ENCODE measurements around the gene RALGAPB. TPM values are rescaled to one million over a fixed set of nuclear protein-coding genes. Genes with fewer than 3 reads are reported as not detected.
A peak's percentile ranks its signal among the peaks of the same experiment; 100 is the strongest.

Gene RALGAPB
- total and polyA plus RNA-seq, 9 donors = 16.4 to 23.6 (median 18.1) TPM

- Histone ChIP-seq H3K36me3 (ENCODE audit: control insufficient read depth, insufficient read depth, low read length) (peaks cover 35% of the 10 kb centered on the region), H3K4me1 (ENCODE audit: control insufficient read depth, insufficient read depth, low read length) (no peaks in the 10 kb centered on the region), H3K9me3 (replicated peaks; ENCODE audit: control insufficient read depth, low read depth, low read length) (peaks cover 4% of the 10 kb centered on the region), H3K27me3 (ENCODE audit: control insufficient read depth, insufficient read depth, low read length) (no peaks in the 10 kb centered on the region), H3K27ac (ENCODE audit: low read length) (no peak overlapping the region), H3K4me3 (ENCODE audit: low read length) (no peak overlapping the region)
- WGBS (ENCODE audit: insufficient coverage) = no CpG with 5 or more reads among the region's 3 CpGs
- DNase-seq = no peak
Measured at GRCh38 chr20:38558596-38559360, 86.1 kb downstream of the RALGAPB start.

DNA sequence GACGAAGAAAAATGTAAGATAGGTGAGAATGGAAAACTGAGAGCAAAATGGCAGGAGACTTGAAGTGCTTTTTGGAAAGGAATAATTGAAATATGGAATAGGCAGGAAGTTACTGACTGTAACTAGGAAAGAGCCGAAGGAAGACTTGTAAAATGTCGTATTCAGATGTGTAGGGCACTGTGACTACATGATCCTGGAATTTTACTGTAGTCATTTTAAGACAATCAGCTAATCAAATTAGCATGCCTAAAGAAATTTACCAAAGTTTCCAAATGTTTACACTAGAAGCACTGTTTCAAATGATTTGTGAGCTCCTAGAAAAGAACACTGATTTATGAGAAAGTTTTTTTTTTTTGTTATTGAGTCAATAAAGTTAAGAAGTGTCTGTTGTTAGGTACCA, 87.1 kb downstream of the RALGAPB start:
- Histone ChIP-seq H3K4me3 (ENCODE audit: low read length) (no peak overlapping the region), H3K4me1 (ENCODE audit: control insufficient read depth, insufficient read depth, low read length) (no peaks in the 10 kb centered on the region), H3K27me3 (ENCODE audit: control insufficient read depth, insufficient read depth, low read length) (no peaks in the 10 kb centered on the region), H3K36me3 (ENCODE audit: control insufficient read depth, insufficient read depth, low read length) (peaks cover 33% of the 10 kb centered on the region), H3K9me3 (replicated peaks; ENCODE audit: control insufficient read depth, low read depth, low read length) (peaks cover 4% of the 10 kb centered on the region), H3K27ac (ENCODE audit: low read length) (no peak overlapping the region)
- no peak for DNase-seq
- WGBS (ENCODE audit: insufficient coverage) = no CpG with 5 or more reads among the region's 3 CpGs

DNA sequence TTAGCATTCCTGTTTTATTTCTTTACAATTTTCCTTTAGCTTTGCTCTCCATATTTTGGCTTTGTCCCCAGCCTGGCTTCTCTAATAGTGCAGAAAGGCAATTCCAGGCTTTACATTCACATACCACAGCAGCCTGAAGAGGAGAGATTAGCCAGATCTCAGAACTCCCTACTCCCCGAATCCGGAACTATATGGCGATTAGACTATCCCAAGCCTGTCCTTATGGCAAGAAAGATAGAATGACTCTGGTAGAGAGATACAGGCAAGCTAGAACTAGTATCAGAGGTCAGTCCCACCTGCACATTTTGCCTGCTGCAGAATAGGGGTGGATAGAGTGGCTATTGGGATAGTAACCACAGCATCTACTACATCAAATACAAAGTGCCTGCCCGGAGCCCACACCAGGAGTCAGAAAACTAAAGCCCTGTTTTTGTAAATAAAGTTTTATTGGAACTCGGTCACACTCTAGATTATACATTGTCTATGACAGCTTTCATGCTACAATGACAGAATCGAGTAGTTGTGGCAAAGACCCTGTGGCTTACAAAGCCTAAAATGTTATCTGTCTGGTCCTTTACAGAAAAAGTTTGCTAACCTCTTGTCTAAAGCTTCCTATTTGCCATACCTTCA, 91.3 kb downstream of the RALGAPB start:
- H3K4me1 ChIP-seq (ENCODE audit: control insufficient read depth, insufficient read depth, low read length) = no peaks in the 10 kb centered on the region
- no peaks in the 10 kb centered on the region for H3K9me3 ChIP-seq (replicated peaks; ENCODE audit: control insufficient read depth, low read depth, low read length)
- peaks cover 26% of the 10 kb centered on the region for H3K36me3 ChIP-seq (ENCODE audit: control insufficient read depth, insufficient read depth, low read length)
- H3K27ac ChIP-seq (ENCODE audit: low read length) = no peak overlapping the region
- no peaks in the 10 kb centered on the region for H3K27me3 ChIP-seq (ENCODE audit: control insufficient read depth, insufficient read depth, low read length)
- no peak overlapping the region for H3K4me3 ChIP-seq (ENCODE audit: low read length)
- WGBS (ENCODE audit: insufficient coverage) = no CpG with 5 or more reads among the region's 6 CpGs
- DNase-seq = no peak

DNA sequence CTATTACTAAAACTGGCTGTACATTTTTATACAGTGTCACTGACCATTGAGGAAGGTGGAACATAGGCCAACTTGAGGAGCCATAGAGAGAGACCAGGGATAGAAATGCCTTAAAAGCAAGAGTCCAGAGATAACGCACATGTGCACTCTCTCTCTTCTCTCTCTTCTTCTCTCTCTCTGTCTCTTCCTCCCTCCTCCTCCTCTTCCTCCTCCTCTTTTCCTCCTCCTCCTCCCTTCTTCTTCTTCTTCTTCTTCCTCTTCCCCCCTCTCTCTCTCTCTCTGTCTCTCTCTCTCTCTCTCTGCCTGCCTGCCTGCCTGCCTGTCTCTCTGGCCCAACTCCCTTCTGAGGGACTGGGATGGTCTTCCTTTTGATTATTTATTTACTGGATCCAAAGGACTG, 92.0 kb downstream of the RALGAPB start:
- Histone ChIP-seq H3K4me3 (ENCODE audit: low read length) (no peak overlapping the region), H3K27me3 (ENCODE audit: control insufficient read depth, insufficient read depth, low read length) (no peaks in the 10 kb centered on the region), H3K4me1 (ENCODE audit: control insufficient read depth, insufficient read depth, low read length) (no peaks in the 10 kb centered on the region), H3K9me3 (replicated peaks; ENCODE audit: control insufficient read depth, low read depth, low read length) (no peaks in the 10 kb centered on the region), H3K27ac (ENCODE audit: low read length) (no peak overlapping the region), H3K36me3 (ENCODE audit: control insufficient read depth, insufficient read depth, low read length) (peaks cover 28% of the 10 kb centered on the region)
- DNase-seq = no peak
- WGBS (ENCODE audit: insufficient coverage) = 100% methylated on average over 1 of the region's 1 CpG

- no peak for DNase-seq
- Histone ChIP-seq H3K4me1 (ENCODE audit: control insufficient read depth, insufficient read depth, low read length) (no peaks in the 10 kb centered on the region), H3K27ac (ENCODE audit: low read length) (no peak overlapping the region), H3K27me3 (ENCODE audit: control insufficient read depth, insufficient read depth, low read length) (no peaks in the 10 kb centered on the region), H3K36me3 (ENCODE audit: control insufficient read depth, insufficient read depth, low read length) (peaks cover 32% of the 10 kb centered on the region), H3K9me3 (replicated peaks; ENCODE audit: control insufficient read depth, low read depth, low read length) (no peaks in the 10 kb centered on the region), H3K4me3 (ENCODE audit: low read length) (no peak overlapping the region)
- 92% methylated on average over 2 of the region's 6 CpGs for WGBS (ENCODE audit: insufficient coverage)
Measured at GRCh38 chr20:38566036-38566598, 93.5 kb downstream of the RALGAPB start.

GRCh38 chr20:38569747-38570525, 97.3 kb downstream of the RALGAPB start:
- Histone ChIP-seq H3K27me3 (ENCODE audit: control insufficient read depth, insufficient read depth, low read length) (no peaks in the 10 kb centered on the region), H3K4me1 (ENCODE audit: control insufficient read depth, insufficient read depth, low read length) (peaks cover 8% of the 10 kb centered on the region), H3K36me3 (ENCODE audit: control insufficient read depth, insufficient read depth, low read length) (peaks cover 27% of the 10 kb centered on the region), H3K9me3 (replicated peaks; ENCODE audit: control insufficient read depth, low read depth, low read length) (no peaks in the 10 kb centered on the region), H3K4me3 (ENCODE audit: low read length) (no peak overlapping the region), H3K27ac (ENCODE audit: low read length) (no peak overlapping the region)
- DNase-seq = no peak
- 100% methylated on average over 1 of the region's 5 CpGs for WGBS (ENCODE audit: insufficient coverage)

DNA sequence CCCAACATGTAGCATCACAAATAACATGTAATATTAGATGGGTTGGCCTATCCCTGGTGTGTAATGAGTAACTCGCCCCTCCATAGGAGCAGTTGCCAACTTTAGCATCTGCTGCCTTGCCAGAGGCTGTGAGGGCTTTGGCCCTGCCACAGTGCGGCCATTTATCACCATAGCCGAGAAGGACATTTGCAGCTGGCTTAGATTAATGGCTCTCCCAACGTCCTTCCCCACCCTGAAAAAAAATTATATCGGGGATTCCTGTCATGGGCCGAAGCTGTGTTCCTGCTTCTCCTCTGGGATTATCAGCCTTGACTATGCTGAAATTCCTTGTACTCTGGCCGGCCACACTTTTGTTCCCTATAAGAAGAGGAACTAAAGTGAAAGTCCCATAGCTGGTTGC, 100.8 kb downstream of the RALGAPB start:
- peak; percentile 90 for DNase-seq
- 23% methylated on average over 5 of the region's 7 CpGs for WGBS (ENCODE audit: insufficient coverage)
- peaks cover 27% of the 10 kb centered on the region for H3K36me3 ChIP-seq (ENCODE audit: control insufficient read depth, insufficient read depth, low read length)

DNA sequence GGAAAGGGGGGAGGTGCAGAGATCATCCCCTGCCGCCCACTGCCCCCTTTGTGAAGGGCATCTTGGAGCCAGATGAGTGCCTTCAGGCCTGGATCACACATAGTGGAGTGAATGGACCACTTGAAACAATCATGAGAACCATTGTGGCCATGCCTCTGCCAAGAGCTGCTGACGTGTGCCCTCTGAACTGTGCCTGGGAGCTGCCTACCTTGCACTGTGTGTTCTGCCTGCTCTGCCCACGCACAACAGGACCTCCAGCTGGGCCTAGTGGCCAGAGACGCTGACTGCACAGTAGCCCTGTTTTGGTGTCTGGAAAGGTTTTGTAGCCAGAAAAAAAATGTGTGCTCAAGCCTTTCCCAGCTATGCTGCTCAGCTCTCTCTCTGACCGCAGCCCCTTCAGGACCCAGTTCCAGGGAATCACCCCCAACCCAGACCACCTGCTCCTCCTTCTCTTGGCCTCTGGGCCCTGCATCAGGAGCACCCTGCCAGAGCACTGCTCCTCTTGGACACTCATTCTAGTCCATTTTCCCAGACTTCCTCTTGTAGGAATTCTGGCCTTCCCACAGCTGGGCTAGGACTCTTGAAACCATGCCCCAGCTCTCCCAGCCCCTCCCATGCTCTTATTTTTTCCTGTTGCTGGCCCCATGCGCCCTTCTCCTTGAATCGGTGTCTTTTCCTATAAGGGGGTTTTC, 106.7 kb downstream of the RALGAPB start:
- H3K27ac ChIP-seq (ENCODE audit: low read length) = no peak overlapping the region

More for the DNA sequence above, 100.8 kb downstream of the RALGAPB start:
- Histone ChIP-seq H3K4me1 (ENCODE audit: control insufficient read depth, insufficient read depth, low read length) (peaks cover 8% of the 10 kb centered on the region), H3K27ac (ENCODE audit: low read length) (peak overlapping the region; percentile 67), H3K9me3 (replicated peaks; ENCODE audit: control insufficient read depth, low read depth, low read length) (no peaks in the 10 kb centered on the region), H3K27me3 (ENCODE audit: control insufficient read depth, insufficient read depth, low read length) (no peaks in the 10 kb centered on the region), H3K4me3 (ENCODE audit: low read length) (no peak overlapping the region)

GRCh38 chr20:38579921-38580320, 107.3 kb downstream of the RALGAPB start:
- DNase-seq = no peak
- Histone ChIP-seq H3K27me3 (ENCODE audit: control insufficient read depth, insufficient read depth, low read length) (no peaks in the 10 kb centered on the region), H3K9me3 (replicated peaks; ENCODE audit: control insufficient read depth, low read depth, low read length) (no peaks in the 10 kb centered on the region), H3K27ac (ENCODE audit: low read length) (no peak overlapping the region), H3K36me3 (ENCODE audit: control insufficient read depth, insufficient read depth, low read length) (peaks cover 9% of the 10 kb centered on the region), H3K4me3 (ENCODE audit: low read length) (no peak overlapping the region), H3K4me1 (ENCODE audit: control insufficient read depth, insufficient read depth, low read length) (peaks cover 22% of the 10 kb centered on the region)
- WGBS (ENCODE audit: insufficient coverage) = 100% methylated on average over 1 of the region's 4 CpGs

More for the DNA sequence above, 106.7 kb downstream of the RALGAPB start:
- 42% methylated on average over 5 of the region's 7 CpGs for WGBS (ENCODE audit: insufficient coverage)
- peaks cover 9% of the 10 kb centered on the region for H3K36me3 ChIP-seq (ENCODE audit: control insufficient read depth, insufficient read depth, low read length)
- peaks cover 22% of the 10 kb centered on the region for H3K4me1 ChIP-seq (ENCODE audit: control insufficient read depth, insufficient read depth, low read length)
- H3K9me3 ChIP-seq (replicated peaks; ENCODE audit: control insufficient read depth, low read depth, low read length) = no peaks in the 10 kb centered on the region
- no peak overlapping the region for H3K4me3 ChIP-seq (ENCODE audit: low read length)
- H3K27me3 ChIP-seq (ENCODE audit: control insufficient read depth, insufficient read depth, low read length) = no peaks in the 10 kb centered on the region
- peak; percentile 82 for DNase-seq

All from muscle of leg (tissue), 11 donors.